ENCODE data around the gene TRMO. TPM values are rescaled to one million over a fixed set of nuclear protein-coding genes. Genes with fewer than 3 reads are reported as not detected.

Gene TRMO
- total and polyA plus RNA-seq, 2 of the 13 experiments (the other 11 are each of a cell fraction or from before 2014, with no cell fraction given): 8.7 to 18.6 TPM

DNA sequence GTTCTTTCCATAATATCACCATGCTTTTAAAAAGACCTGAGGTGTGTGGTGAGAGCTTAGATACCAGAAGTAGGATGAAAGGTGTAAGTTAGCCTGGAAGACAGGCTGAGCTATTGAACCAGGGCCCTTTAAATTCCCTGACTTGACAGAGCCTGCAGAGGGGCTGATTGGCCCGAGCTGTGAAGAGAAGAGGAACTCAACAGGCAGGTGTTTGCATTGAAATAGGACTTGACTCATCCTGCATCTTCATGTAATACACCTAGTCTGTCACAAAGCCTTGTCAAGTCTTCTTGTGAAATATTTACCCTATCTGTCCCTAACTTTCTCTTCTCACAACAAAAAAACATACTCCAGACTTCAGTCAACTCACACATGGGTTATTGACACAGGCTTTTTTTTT is 44.2 kb upstream of the TRMO start:
- H3K9me3 ChIP-seq (ENCODE audit: low read length): no peaks in the 10 kb centered on the region
- H2AFZ ChIP-seq (ENCODE audit: low read length): no peak overlapping the region
- WGBS (ENCODE audit: low lambda C conversion rate): 0% methylated on average over 1 of the region's 1 CpG
- H3K9ac ChIP-seq (ENCODE audit: insufficient read depth, low read depth, low read length): no peak overlapping the region
- no TSS peak for BruUV-seq (replicated peaks)
- FAIRE-seq: no peak
- H3K79me2 ChIP-seq (ENCODE audit: insufficient read depth, low read length): no peaks in the 10 kb centered on the region
- in situ Hi-C loops (cut with HindIII; ENCODE audit: extremely low pct_ligation_motif_present, low pct_unique_long_range_greater_than_20kb) (no loop called here), intact Hi-C loops (cut with micrococcal nuclease; ENCODE audit: unreplicated experiment) (no loop called here)
- no peak for DNase-seq (ENCODE audit: low spot score)
- H3K27me3 ChIP-seq (ENCODE audit: control insufficient read depth in 1 of 2, insufficient read depth in 2 of 2, low read length in 2 of 2): peaks cover 0 to 15% of the 10 kb centered on the region in 2 experiments; a peak in 2 of 5 replicates
- POLR2A ChIA-PET: no interaction called here
- no peaks in the 10 kb centered on the region for H3K36me3 ChIP-seq (replicated peaks in 1 of 2; ENCODE audit: control insufficient read depth in 1 of 2, insufficient read depth in 2 of 2, low read length in 2 of 2)
- no peaks in the 10 kb centered on the region for H3K4me1 ChIP-seq (ENCODE audit: insufficient read depth, low read length)
- no peak overlapping the region for H3K27ac ChIP-seq (ENCODE audit: extremely low read length, insufficient read depth, low read length)
- H3K4me3 ChIP-seq (replicated peaks in 1 of 3; ENCODE audit: insufficient read depth in 1 of 3, low read depth in 2 of 3, low read length in 3 of 3): no peak overlapping the region
- ATAC-seq: no peak
- CTCF ChIA-PET (ENCODE audit: low intra/inter-chr PET ratio, low total read pairs): no interaction called here
- H3K4me2 ChIP-seq (ENCODE audit: low read depth, low read length): no peak overlapping the region
- no peak for TF ChIP-seq KDM5B (CRISPR knock-in tag; IDR thresholded peaks at IDR 0.05; ENCODE audit: borderline replicate concordance)
- no peak for TF ChIP-seq RNF2 (conservative IDR thresholded peaks at IDR 0.05; ENCODE audit: low read depth)
- no peak for TF ChIP-seq ZNF296 (CRISPR knock-in tag; conservative IDR thresholded peaks at IDR 0.05)
- no peak for TF ChIP-seq NFE2L2 (IDR thresholded peaks at IDR 0.05; ENCODE audit: low read length)
- TF ChIP-seq ZNF598 (CRISPR knock-in tag; IDR thresholded peaks at IDR 0.05; ENCODE audit: borderline replicate concordance): no peak
- TF ChIP-seq ZFP36 (IDR thresholded peaks at IDR 0.05; ENCODE audit: borderline replicate concordance, low read depth, low read length, partially characterized antibody): no peak
- TF ChIP-seq, protein P1, sequence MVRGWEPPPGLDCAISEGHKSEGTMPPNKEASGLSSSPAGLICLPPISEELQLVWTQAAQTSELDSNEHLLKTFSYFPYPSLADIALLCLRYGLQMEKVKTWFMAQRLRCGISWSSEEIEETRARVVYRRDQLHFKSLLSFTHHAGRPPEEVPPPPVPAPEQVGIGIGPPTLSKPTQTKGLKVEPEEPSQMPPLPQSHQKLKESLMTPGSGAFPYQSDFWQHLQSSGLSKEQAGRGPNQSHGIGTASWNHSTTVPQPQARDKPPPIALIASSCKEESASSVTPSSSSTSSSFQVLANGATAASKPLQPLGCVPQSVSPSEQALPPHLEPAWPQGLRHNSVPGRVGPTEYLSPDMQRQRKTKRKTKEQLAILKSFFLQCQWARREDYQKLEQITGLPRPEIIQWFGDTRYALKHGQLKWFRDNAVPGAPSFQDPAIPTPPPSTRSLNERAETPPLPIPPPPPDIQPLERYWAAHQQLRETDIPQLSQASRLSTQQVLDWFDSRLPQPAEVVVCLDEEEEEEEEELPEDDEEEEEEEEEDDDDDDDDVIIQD (CRISPR knock-in tag; IDR thresholded peaks at IDR 0.05; ENCODE audit: low read depth): no peak
- TF ChIP-seq ZNF207 (IDR thresholded peaks at IDR 0.05; ENCODE audit: borderline replicate concordance): no peak
- TF ChIP-seq ZNF432 (CRISPR knock-in tag; IDR thresholded peaks at IDR 0.05; ENCODE audit: borderline replicate concordance): no peak
- TF ChIP-seq ZKSCAN5 (CRISPR knock-in tag; IDR thresholded peaks at IDR 0.05): no peak
- no peaks in the 10 kb centered on the region for H4K20me1 ChIP-seq (ENCODE audit: insufficient read depth, low read length)
